Neural cell (in vitro differentiated cells): ENCODE measurements around the gene SIRPG. TPM values are rescaled to one million over a fixed set of nuclear protein-coding genes. Genes with fewer than 3 reads are reported as not detected.
"Not testable (repeated sequence)": the region's sequence is repeated elsewhere in the genome, so short reads cannot be mapped to it uniquely, and the experiment has no call there.

ENCODE experiments used
- H2AFZ ChIP-seq: fragments of 200-600, 300-800 bp; sonication (generic), shearing (Covaris generic); 2 replicates; pipeline ENCODE4 v1.6.0; 2014; ENCODE audit warnings: low read depth, mild to moderate bottlenecking, antibody characterized with exemption, low read length, moderate library complexity
- H3F3A ChIP-seq: fragments of 200-600 bp; shearing (Covaris generic); 2 replicates; pipeline ENCODE4 v1.6.1; 2016; ENCODE audit warnings: mild to moderate bottlenecking, moderate library complexity, mixed read lengths, antibody characterized with exemption, low read length; ENCODE audit not compliant: insufficient read depth, poor library complexity, severe bottlenecking
- H3K27ac ChIP-seq: fragments of 200-600, 300-800 bp; sonication (generic), shearing (Covaris generic); 2 replicates; pipeline ENCODE4 v1.5.1; 2014; ENCODE audit warnings: mild to moderate bottlenecking, low read length, moderate library complexity
- H3K27me3 ChIP-seq: fragments of 300-800, 200-600 bp; sonication (generic), shearing (Covaris generic); 2 replicates; pipeline ENCODE4 v1.6.0; 2014; ENCODE audit warnings: mild to moderate bottlenecking, low read depth, low read length, moderate library complexity; ENCODE audit not compliant: insufficient read depth
- H3K36me3 ChIP-seq: fragments of 300-800, 200-600 bp; sonication (generic), shearing (Covaris generic); 2 replicates; pipeline ENCODE4 v1.5.1; 2014; ENCODE audit warnings: mild to moderate bottlenecking, antibody characterized with exemption, low read length, moderate library complexity; ENCODE audit not compliant: insufficient read depth
- H3K4me2 ChIP-seq: fragments of 300-800, 200-600 bp; sonication (generic), shearing (Covaris generic); 2 replicates; pipeline ENCODE4 v1.6.0; 2014; ENCODE audit warnings: mild to moderate bottlenecking, low read length
- H3K4me3 ChIP-seq: fragments of 300-800, 200-600 bp; sonication (generic), shearing (Covaris generic); 2 replicates; pipeline ENCODE4 v1.5.1; 2014; ENCODE audit warnings: mild to moderate bottlenecking, low read length, moderate library complexity
- H3K79me2 ChIP-seq: fragments of 200-600 bp; shearing (Covaris generic); replicated peaks from 2 replicates; pipeline ENCODE4 v1.6.0; 2014; ENCODE audit warnings: mild to moderate bottlenecking, low read length, moderate library complexity; ENCODE audit not compliant: insufficient read depth
- H3K9ac ChIP-seq: fragments of 300-800, 200-600 bp; sonication (generic), shearing (Covaris generic); 2 replicates; pipeline ENCODE4 v1.6.1; 2016; ENCODE audit warnings: mild to moderate bottlenecking, low read length, mixed read lengths
- H3K9me2 ChIP-seq: fragments of 200-600 bp; shearing (Covaris generic); 2 replicates; pipeline ENCODE4 v1.6.1; 2016; ENCODE audit warnings: mild to moderate bottlenecking, low read length, mixed read lengths; ENCODE audit not compliant: insufficient read depth
- H3K9me3 ChIP-seq: fragments of 200-600, 300-800 bp; sonication (generic), shearing (Covaris generic); 2 replicates; pipeline ENCODE4 v1.6.1; 2016; ENCODE audit warnings: mild to moderate bottlenecking, mixed run types, low read length, moderate library complexity, mixed read lengths
- H4K20me1 ChIP-seq: fragments of 200-600 bp; shearing (Covaris generic); 2 replicates; pipeline ENCODE4 v1.6.1; 2016; ENCODE audit warnings: mild to moderate bottlenecking, mixed run types; ENCODE audit not compliant: insufficient read depth
- EP300 ChIP-seq: fragments of 450-650 bp; conservative IDR thresholded peaks from 2 replicates; pipeline ENCODE4 v1.6.1; 2014; ENCODE audit warnings: antibody characterized with exemption, mild to moderate bottlenecking, moderate library complexity; ENCODE audit not compliant: poor library complexity, severe bottlenecking
- EZH2 ChIP-seq: fragments of 200-600, 300-800 bp; shearing (Covaris generic), sonication (generic); IDR thresholded peaks from 2 replicates; pipeline ENCODE4 v1.6.1; 2014; ENCODE audit warnings: antibody characterized with exemption, low read length, borderline replicate concordance, mild to moderate bottlenecking; ENCODE audit not compliant: insufficient read depth, poor library complexity, severe bottlenecking
- MXI1 ChIP-seq: fragments of 450-650 bp; conservative IDR thresholded peaks from 2 replicates; pipeline ENCODE4 v1.6.1; 2014; ENCODE audit warnings: antibody characterized with exemption, mild to moderate bottlenecking; ENCODE audit not compliant: poor library complexity, severe bottlenecking
- POLR2AphosphoS5 ChIP-seq: IDR thresholded peaks from 2 replicates; pipeline ENCODE4 v1.6.1; 2012
- RAD21 ChIP-seq: fragments of 450-650 bp; conservative IDR thresholded peaks from 2 replicates; pipeline ENCODE4 v1.6.1; 2014; ENCODE audit warnings: antibody characterized with exemption, mild to moderate bottlenecking, moderate library complexity
- REST ChIP-seq: IDR thresholded peaks from 2 replicates; pipeline ENCODE4 v1.6.1; 2012; ENCODE audit warnings: borderline replicate concordance
- SMC3 ChIP-seq: fragments of 450-650 bp; conservative IDR thresholded peaks from 2 replicates; pipeline ENCODE4 v1.6.1; 2014; ENCODE audit warnings: antibody characterized with exemption, mild to moderate bottlenecking, moderate library complexity; ENCODE audit not compliant: poor library complexity
- TAF1 ChIP-seq: IDR thresholded peaks from 2 replicates; pipeline ENCODE4 v1.6.1; 2012; ENCODE audit warnings: low read depth
- polyA plus RNA-seq: library from polyadenylated mRNA; depleted of rRNA; stranded (reverse); fragments of >200 nt; gene quantifications from 2 replicates; pipeline ENCODE4 v1.2.3, GENCODE V29; 2014
- TF ChIP-seq, protein P1 (sequence below): fragments of 450-650 bp; IDR thresholded peaks from 2 replicates; pipeline ENCODE4 v1.5.1; 2014; ENCODE audit warnings: antibody characterized with exemption, mild to moderate bottlenecking, moderate library complexity; ENCODE audit not compliant: poor library complexity, severe bottlenecking

The SIRPG gene
- polyA plus RNA-seq, 1 donor from 2014 or later, result not detected

GRCh38 chr20:1646975-1647431 is 10.6 kb downstream of the SIRPG start:
- Histone ChIP-seq H4K20me1 (no peaks in the 10 kb centered on the region), H3K27me3 (no peaks in the 10 kb centered on the region), H3F3A (no peaks in the 10 kb centered on the region), H3K9me2 (no peaks in the 10 kb centered on the region), H3K9ac (no peak overlapping the region), H3K4me2 (no peak overlapping the region), H3K9me3 (no peaks in the 10 kb centered on the region), H3K79me2 (no peaks in the 10 kb centered on the region), H3K4me3 (no peak overlapping the region), H3K27ac (no peak overlapping the region), H2AFZ (no peak overlapping the region), H3K36me3 (no peaks in the 10 kb centered on the region)
- no peak for TF ChIP-seq TAF1

DNA sequence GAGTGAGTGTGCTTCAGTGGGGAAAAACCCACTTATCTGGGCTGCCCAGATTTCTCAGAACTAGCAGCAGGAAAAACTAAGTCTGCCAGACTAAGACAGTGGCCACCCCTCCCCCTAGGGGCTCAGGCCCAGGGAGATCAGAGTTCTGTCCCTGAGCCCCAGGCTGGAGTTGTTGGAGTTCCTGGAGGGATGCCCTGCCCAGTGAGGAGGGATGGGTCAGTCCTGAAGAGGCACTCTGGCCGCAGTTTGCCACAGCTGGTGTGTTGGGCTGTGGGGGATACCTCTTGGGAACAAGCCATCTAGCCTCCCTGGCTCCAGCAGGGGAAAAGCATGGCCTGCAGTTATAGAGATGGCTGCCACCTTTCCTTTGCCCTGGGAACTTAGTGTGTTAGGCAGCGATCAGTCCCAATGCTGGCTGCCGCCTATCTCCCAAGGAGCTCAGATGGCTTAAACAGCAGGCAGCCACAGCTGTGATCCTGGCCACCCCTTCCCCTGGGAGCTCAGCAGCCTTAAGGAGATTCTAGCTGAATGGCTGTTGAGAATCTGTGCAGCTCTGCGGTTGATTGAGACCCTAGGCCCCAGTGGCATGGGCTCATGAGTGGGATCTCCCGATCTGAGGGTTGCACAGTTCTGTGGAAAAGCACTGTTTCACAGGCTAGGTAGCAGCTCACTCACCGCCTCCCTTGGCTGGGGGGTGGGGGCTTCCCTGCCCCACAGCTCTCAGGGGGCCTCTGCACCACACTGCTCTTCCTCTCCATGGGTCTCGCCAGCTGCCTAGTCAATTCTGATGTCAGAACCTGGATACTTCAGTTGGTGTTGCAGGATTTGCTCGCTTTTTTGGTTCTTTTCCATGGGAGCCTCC is 13.2 kb downstream of the SIRPG start:
- Histone ChIP-seq H3K4me2 (no peak overlapping the region), H3K9me3 (no peaks in the 10 kb centered on the region), H4K20me1 (no peaks in the 10 kb centered on the region), H3F3A (no peaks in the 10 kb centered on the region), H3K9me2 (no peaks in the 10 kb centered on the region), H2AFZ (no peak overlapping the region), H3K27ac (no peak overlapping the region), H3K79me2 (no peaks in the 10 kb centered on the region), H3K27me3 (no peaks in the 10 kb centered on the region), H3K9ac (no peak overlapping the region), H3K36me3 (no peaks in the 10 kb centered on the region), H3K4me3 (no peak overlapping the region)
- TF ChIP-seq TAF1 (no peak), RAD21 (no peak), MXI1 (no peak), EP300 (no peak), EZH2 (no peak), POLR2AphosphoS5 (no peak), SMC3 (no peak), REST (no peak)
- TF ChIP-seq, protein P1, sequence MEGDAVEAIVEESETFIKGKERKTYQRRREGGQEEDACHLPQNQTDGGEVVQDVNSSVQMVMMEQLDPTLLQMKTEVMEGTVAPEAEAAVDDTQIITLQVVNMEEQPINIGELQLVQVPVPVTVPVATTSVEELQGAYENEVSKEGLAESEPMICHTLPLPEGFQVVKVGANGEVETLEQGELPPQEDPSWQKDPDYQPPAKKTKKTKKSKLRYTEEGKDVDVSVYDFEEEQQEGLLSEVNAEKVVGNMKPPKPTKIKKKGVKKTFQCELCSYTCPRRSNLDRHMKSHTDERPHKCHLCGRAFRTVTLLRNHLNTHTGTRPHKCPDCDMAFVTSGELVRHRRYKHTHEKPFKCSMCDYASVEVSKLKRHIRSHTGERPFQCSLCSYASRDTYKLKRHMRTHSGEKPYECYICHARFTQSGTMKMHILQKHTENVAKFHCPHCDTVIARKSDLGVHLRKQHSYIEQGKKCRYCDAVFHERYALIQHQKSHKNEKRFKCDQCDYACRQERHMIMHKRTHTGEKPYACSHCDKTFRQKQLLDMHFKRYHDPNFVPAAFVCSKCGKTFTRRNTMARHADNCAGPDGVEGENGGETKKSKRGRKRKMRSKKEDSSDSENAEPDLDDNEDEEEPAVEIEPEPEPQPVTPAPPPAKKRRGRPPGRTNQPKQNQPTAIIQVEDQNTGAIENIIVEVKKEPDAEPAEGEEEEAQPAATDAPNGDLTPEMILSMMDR, result no peak

DNA sequence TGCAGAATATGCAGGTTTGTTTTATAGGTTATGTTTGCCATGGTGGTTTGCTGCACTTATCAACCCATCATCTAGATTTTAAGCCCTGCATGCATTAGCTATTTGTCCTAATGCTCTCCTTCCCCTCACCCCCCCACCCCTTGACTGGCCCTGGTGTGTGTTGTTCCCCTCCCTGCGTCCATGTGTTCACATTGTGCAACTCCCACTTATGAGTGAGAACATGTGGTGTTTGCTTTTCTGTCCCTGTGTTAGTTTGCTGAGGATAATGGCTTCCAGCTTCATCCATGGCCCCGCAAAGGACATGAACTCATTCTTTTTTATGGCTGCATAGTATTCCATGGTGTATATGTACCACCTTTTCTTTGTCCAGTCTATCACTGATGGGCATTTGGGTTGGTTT is 18.9 kb downstream of the SIRPG start:
- H4K20me1 ChIP-seq, H3K79me2 ChIP-seq, H3K4me2 ChIP-seq, H3K9ac ChIP-seq, H3K27ac ChIP-seq, H3K36me3 ChIP-seq, H3K9me3 ChIP-seq, H2AFZ ChIP-seq, H3F3A ChIP-seq, H3K27me3 ChIP-seq, H3K9me2 ChIP-seq, H3K4me3 ChIP-seq: not testable (repeated sequence)
